ENCODE results near the gene GP1BA.
A peak's percentile ranks its signal among the peaks of the same experiment; 100 is the strongest.

GP1BA gene

DNA sequence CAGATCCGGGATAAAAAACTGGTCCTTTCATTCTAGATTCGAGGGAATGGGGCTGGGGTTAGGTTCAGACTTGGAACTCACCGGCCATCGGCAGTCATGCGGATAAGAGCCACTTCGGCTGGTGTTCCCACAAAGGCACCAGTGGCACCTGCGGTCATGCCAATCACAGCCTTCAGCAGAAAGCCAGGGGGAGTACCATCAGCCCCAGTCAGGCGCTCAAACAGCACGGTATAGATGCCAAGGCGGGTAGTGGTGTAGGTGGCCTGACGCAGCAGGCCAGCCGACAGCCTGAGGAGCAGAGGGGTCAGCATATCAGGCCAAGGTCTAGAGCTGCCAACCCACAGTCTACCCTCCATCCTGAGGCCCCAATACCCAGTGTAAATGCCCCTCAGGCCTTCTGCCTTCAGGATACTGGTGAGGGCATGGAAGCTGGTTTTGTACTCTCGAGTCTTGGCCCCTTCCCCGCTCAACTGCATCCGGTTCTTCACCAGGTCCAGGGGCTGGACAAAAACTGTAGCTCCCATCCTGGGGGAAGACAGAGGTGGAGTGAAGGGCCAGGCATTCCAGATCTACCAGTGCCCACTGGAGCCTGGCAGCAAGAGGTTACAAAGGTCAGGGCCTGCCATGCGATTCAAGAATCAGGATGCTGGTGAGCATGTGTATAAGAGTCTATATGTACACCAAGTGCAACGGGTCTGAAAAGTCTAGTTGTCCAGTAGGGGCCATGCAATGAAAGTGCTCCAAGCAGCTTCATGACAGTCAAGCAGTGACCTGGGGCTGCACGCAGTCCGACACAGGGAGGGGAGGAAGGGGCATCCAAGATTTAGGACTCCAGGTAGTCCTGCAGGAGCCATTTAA, 6.8 kb downstream of the GP1BA start:
- no peak for DNase-seq (ENCODE audit: low spot score)

GRCh38 chr17:4939546-4939795, 7.4 kb downstream of the GP1BA start:
- DNase-seq (ENCODE audit: low spot score): no peak

DNA sequence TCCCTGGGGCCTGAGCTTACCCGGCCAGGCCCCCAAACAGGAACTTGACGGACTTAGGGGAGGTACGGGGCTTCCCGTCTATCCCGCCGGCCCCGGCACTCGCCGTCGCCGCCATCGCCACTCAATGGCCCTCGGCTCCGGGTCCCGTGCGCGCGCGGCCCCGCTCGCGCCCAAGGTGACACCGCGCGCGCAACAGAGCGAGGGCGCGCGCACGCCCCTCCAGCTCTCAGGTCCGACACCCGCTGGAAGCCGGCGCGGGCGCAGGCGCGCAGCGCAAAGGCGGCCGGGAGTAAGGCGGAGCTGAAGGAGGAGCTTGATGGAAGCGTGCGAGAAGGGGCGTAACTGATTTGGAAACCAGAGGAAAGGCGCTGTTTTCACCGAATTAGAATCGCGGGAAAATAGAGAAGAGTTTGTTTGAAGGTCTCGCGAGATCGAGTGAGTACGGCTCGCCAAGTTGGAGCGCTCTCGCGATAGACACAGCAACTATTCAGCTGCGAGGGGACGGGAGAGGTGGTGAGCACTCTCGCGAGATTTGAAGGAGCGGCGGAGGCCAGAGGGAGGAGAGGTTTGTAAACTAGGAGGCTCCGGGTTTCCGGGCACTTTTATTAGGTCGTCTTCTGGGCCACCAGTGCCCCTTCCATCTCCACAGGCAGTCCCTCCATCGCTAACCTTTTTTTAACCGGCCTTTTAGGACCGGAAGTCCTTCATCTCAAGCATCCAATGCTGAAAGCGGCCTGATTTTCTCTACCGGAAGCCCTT, 7.9 kb downstream of the GP1BA start, which contains the start of the genes RNF167 and SLC25A11:
Gene RNF167, plus strand, starts transcription at position 473 of the 759 bp plus-strand sequence. CDS start 642 bp downstream, outside the sequence.
Gene SLC25A11, minus strand, starts transcription at position 251 of the 759 bp plus-strand sequence. Its CDS starts 136 bp downstream, at position 115.
- DNase-seq (ENCODE audit: low spot score): peak; percentile 97

DNA sequence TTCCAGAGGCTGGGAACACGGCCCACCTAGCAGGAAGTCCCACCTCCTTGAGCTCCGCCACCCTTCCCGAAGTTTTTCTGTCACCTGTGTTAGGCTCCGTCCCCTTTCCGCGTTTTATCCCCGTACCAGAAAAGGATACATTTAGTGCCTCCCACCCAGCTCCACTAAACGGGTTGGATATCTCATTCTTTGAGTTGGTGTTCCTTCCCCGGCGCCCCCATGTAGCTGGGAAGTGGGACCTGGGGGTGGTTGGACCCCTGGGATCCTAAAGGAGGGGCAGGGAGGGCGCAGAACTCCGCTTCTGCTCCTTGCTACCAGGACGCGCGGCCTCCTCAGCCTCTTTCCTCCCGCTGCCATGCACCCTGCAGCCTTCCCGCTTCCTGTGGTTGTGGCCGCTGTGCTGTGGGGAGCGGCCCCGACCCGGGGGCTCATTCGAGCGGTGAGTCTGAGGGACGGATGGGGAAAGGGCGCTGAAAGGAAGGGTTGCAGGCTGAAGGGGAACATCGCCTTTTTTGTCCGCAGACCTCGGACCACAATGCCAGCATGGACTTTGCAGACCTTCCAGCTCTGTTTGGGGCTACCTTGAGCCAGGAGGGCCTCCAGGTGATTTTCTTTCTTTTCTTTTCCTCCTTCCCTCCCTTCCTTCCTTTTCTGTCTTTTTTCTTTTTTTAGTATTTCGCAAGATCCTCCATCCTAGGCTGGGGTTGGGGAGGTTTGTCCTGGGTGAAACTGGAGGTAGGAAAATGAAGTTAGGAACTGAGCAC, 8.7 kb downstream of the GP1BA start:
- no peak for DNase-seq (ENCODE audit: low spot score)

- DNase-seq (ENCODE audit: low spot score): no peak
Observed at GRCh38 chr17:4941319-4941610, 9.2 kb downstream of the GP1BA start.

DNA sequence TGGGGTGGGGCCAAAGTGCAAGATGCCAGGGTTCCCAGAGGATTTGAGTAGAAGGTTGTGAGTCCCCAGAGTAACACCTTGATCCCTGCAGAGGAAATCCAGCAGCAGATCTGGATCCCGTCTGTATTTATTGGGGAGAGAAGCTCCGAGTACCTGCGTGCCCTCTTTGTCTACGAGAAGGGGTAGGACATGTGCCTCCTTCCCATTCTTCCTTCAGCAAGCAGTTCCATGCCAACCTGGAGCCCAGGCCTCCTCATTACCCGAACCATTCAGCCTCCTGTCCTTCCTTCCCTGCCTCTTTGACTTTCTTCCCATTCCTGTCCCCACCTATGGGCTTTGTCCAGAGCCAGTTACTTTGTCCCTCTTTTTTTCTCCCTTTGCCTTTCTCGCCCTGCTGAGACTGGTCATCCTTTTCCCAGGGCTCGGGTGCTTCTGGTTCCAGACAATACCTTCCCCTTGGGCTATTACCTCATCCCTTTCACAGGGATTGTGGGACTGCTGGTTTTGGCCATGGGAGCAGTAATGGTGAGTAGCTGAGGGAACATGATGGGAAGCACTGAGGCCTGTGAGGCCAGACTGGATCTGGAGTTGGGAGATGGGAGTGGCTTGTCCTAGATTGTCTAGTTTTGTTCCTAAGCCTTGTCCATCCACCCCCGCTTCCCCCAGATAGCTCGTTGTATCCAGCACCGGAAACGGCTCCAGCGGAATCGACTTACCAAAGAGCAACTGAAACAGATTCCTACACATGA, 10.9 kb downstream of the GP1BA start:
- no peak for DNase-seq (ENCODE audit: low spot score)

DNA sequence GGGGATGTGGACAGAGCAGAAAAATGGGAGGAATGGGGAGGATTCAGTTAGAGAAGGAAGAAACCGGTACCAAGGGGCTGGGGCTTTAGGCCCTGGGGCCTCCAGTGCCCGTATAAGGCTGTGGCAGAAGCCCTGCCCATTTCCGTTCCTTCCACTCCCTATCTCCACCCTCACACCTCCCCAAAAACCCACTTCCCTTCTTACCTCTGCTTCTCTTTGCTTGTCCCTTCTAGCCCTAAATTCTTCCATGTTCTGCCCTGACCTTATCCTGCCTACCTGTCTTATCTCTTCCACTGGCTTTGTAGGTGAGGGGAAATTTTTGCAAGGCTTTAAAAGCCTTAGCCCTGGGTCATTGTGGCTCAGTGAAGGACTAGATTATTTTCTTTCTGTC, 12.1 kb downstream of the GP1BA start:
- DNase-seq (ENCODE audit: low spot score): no peak

DNA sequence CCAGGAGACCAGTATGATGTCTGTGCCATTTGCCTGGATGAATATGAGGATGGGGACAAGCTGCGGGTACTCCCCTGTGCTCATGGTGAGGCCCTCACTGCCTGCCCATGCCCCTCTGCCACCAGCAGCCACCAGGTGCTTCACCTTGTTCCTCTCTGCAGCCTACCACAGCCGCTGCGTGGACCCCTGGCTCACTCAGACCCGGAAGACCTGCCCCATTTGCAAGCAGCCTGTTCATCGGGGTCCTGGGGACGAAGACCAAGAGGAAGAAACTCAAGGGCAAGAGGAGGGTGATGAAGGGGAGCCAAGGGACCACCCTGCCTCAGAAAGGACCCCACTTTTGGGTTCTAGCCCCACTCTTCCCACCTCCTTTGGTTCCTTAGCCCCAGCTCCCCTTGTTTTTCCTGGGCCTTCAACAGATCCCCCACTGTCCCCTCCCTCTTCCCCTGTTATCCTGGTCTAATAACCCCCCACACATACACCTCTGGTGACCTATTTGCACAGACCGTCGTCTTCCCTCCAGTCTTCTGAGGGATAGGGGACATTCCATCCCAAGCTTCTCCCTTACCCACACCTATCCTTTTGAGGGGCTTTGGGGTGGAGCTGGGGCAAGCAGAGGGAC, 12.6 kb downstream of the GP1BA start:
- DNase-seq (ENCODE audit: low spot score): no peak

DNA sequence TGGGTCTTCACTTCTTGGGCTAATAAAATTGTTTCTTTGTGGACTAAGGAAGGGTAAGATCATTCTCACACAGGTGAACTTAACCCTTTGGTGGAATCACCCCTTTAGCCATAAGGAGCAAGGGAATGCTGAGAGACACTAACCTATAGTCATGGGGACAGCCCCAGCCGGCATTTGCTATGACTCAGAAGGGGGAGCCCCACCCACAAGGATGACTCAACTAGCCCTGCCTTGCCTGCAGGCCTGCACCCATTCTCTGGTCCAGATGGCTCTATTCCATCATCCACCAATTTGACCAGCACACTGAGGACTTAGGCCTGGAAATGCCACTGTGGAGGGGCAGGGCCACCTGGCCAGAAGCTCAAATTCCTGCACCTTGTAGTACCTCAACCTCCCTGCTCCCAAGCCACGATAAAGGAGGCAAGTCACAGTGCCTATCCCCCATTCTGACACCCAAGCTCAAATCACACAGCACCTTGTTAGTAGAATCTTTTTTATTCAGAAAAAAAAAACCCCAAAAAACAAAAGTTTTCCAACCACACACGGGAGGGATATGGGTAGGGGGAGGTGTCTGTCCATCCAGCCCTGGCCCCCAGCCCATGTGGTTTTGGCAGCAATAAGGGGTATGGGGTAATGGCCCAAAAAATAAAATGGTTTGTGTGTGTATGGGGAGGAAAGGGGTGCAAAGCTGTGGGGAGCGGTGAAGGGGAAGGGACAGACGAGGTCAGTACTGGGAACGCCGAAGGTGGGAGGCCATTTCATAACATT, 13.3 kb downstream of the GP1BA start:
- DNase-seq (ENCODE audit: low spot score): no peak

- DNase-seq (ENCODE audit: low spot score): no peak
Observed at GRCh38 chr17:4945944-4946280, 13.8 kb downstream of the GP1BA start.

GRCh38 chr17:4946312-4946976, 14.4 kb downstream of the GP1BA start:
- no peak for DNase-seq (ENCODE audit: low spot score)

DNA sequence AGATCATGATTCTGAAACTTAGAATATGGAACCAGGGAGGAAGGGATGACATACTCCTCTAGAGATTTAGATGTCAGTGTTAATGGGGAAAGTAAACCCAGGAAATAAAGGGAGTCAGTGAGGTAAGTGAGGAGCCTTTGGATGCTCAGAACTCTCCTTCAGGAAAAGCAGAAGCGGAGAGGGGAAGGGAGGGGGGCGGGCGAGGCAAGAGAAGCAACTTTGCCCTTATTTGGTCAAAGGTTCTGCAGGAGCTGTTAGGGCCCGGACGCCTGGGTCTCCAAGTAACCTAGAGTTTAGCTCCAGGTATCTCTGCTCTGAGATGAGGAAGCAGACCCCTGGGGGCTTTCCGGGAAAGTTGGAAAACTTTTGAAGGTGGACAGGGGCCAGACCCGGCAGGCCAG, 14.9 kb downstream of the GP1BA start:
- DNase-seq (ENCODE audit: low spot score): no peak

DNA sequence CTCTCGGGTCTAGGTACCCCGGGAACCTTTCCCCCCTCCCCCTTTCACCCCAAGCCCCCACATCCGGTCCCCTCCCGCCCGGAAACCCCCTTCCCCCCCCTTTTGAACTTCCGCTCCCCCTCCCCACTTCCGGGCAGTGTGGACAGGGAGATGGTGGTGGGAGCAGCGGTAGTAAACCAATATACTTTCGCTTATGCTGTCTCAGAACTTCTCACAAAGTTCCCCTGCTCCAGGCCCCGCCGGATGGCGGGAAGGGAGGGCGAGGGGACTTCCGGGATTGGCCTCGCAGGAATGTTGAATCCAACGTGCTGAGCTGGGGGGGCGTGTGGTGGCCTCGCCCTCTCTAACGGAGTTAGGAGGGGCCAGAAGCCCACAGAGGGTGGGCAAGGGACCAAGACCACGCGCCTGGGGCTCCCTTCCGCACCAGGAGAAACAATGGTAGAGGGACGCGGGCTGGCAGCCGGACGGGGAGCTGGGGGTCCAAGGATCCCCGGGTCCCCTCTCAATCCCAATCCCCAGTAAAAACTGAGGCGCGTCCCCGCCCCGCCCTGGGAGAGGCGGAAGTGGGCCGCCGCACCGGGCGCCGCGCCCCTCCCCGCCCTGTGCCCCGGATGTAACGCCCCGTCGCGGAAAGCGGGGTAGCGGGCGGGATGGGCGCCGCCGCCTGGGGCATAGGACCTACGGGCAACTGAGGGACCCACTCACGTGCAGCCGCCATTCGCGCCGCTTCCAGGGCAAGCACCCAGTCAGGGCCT, 15.5 kb downstream of the GP1BA start:
- DNase-seq (ENCODE audit: low spot score): peak; percentile 82

- peak; percentile 93 for DNase-seq (ENCODE audit: low spot score)
Observed at GRCh38 chr17:4948166-4948930, 16.3 kb downstream of the GP1BA start, which contains the start of gene PFN1. Gene PFN1 (minus strand): TSS chr17:4948530. CDS start chr17:4948394, 136 bp downstream.

- peak; percentile 90 for DNase-seq (ENCODE audit: low spot score)
Observed at GRCh38 chr17:4948931-4949320, 16.8 kb downstream of the GP1BA start.

DNA sequence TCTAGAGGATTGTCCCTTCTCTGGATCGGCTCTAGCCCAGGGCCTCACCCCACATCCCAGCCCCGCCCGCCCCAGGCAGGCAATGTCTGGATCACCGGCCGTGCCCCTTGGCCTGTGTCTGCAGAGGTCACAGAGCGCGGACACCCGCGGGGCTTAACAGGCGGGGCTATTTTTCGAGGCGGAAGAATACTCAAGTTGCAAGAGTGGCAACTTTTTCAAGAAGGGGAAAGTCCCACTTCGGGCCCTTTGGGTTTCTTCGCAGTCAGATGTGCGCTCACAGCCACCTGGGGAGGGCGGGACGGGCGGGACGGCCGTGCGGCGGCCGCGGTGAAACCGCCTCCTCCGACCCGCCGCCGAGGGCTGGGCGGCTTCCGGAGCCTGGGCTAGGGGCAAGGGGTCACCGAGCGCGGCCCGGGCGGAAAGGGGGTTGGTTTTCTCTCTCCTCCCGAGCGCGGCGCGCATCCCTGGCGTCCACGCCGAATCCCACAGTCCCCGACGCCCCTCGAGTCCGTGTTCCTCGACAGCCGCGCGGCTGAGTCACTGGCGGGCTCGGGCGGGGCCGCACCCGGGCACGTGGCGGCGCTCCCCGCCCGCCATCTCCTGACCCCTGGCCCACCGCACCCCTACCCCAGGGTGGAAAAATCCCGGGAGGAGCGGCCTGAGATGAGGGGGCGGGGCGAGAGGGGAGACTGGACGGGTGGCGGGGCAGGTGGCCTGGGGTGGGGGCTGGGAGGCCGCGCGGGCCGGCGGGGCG, 17.4 kb downstream of the GP1BA start:
- peak; percentile 79 for DNase-seq (ENCODE audit: low spot score)

GRCh38 chr17:4950075-4950745, 18.1 kb downstream of the GP1BA start:
- no peak for DNase-seq (ENCODE audit: low spot score)

All from left forelimb (tissue), 1 donor.